IMR-90 (cell line): ENCODE measurements around the gene FDXR. TPM values are rescaled to one million over a fixed set of nuclear protein-coding genes. Genes with fewer than 3 reads are reported as not detected.

Experiments
- ATAC-seq: fragments of 200-7000 bp; cut with Tn5 transposase; 2 replicates; pipeline ENCODE4 v1.9.1; 2020; ENCODE audit warnings: low read depth, mild to moderate bottlenecking, moderate library complexity
- BruUV-seq: library from RNA; stranded (reverse); fragments of 400-500 nt; replicated peaks from 2 replicates; lab custom pipeline; 2021; lab: Mats Ljungman, UMichigan
- CTCF ChIA-PET: fragments of 300-600 bp; formaldehyde crosslinking; extraction: SDS; loops from one replicate; lab custom pipeline; 2021; ENCODE audit warnings: antibody characterized with exemption; lab: Yijun Ruan, JAX
- POLR2A ChIA-PET: fragments of 300-600 bp; sonication (Branson Sonifier 250); formaldehyde crosslinking; loops from one replicate; lab custom pipeline; 2022; ENCODE audit warnings: antibody characterized with exemption; ENCODE audit not compliant: unreplicated experiment; lab: Charles Lee
- DNase-seq: peaks from one replicate; pipeline ENCODE4 v3.0.0; 2013
- H2AFZ ChIP-seq: replicated peaks from 2 replicates; pipeline ENCODE3; 2013; ENCODE audit warnings: low read length, mild to moderate bottlenecking; ENCODE audit not compliant: poor library complexity
- H2AK5ac ChIP-seq: 2 replicates; pipeline ENCODE4 v1.6.1; 2013; ENCODE audit warnings: low read depth, low read length, inconsistent platforms
- H2AK9ac ChIP-seq: replicated peaks from 2 replicates; pipeline ENCODE3; 2013; ENCODE audit warnings: mild to moderate bottlenecking, low read depth, low read length, moderate library complexity; ENCODE audit not compliant: poor library complexity
- H2BK120ac ChIP-seq: 2 replicates; pipeline ENCODE4 v1.6.1; 2013; ENCODE audit warnings: low read depth, low read length, inconsistent platforms
- H2BK15ac ChIP-seq: 3 replicates; pipeline ENCODE4 v1.6.1; 2013; ENCODE audit warnings: low read depth, low read length, inconsistent platforms
- H2BK20ac ChIP-seq: 2 replicates; pipeline ENCODE4 v1.6.1; 2013; ENCODE audit warnings: low read depth, mild to moderate bottlenecking, inconsistent platforms, low read length, moderate library complexity
- H2BK5ac ChIP-seq: 2 replicates; pipeline ENCODE4 v1.6.1; 2013; ENCODE audit warnings: mild to moderate bottlenecking, low read depth, low read length, inconsistent platforms; ENCODE audit not compliant: poor library complexity, severe bottlenecking
- H3K14ac ChIP-seq: replicated peaks from 2 replicates; pipeline ENCODE4 v1.6.1; 2013; ENCODE audit warnings: low read depth, low read length, inconsistent platforms
- H3K18ac ChIP-seq: 2 replicates; pipeline ENCODE4 v1.6.1; 2013; ENCODE audit warnings: low read depth, low read length, control low read depth
- H3K23ac ChIP-seq: 2 replicates; pipeline ENCODE4 v1.6.1; 2013; ENCODE audit warnings: low read depth, low read length, inconsistent platforms
- H3K27ac ChIP-seq: 2 replicates; pipeline ENCODE4 v1.5.1; 2013; ENCODE audit warnings: mild to moderate bottlenecking, control low read depth, low read length; ENCODE audit not compliant: insufficient read depth
- H3K27me3 ChIP-seq: 2 replicates; pipeline ENCODE4 v1.6.1; 2013; ENCODE audit warnings: low read length; ENCODE audit not compliant: control insufficient read depth, insufficient read depth
- H3K36me3 ChIP-seq: 2 replicates; pipeline ENCODE4 v1.6.1; 2013; ENCODE audit warnings: low read length, mixed read lengths; ENCODE audit not compliant: control insufficient read depth, insufficient read depth
- H3K4ac ChIP-seq: 2 replicates; pipeline ENCODE4 v1.6.1; 2013; ENCODE audit warnings: low read depth, low read length, inconsistent platforms
- H3K4me1 ChIP-seq: 2 replicates; pipeline ENCODE4 v1.6.1; 2013; ENCODE audit warnings: low read length, mixed read lengths; ENCODE audit not compliant: control insufficient read depth, insufficient read depth
- H3K4me2 ChIP-seq: 2 replicates; pipeline ENCODE4 v1.6.1; 2013; ENCODE audit warnings: low read depth, mild to moderate bottlenecking, control low read depth, low read length, moderate library complexity
- H3K4me3 ChIP-seq: 2 replicates; pipeline ENCODE4 v1.5.1; 2013; ENCODE audit warnings: low read depth, mild to moderate bottlenecking, control low read depth, low read length, moderate library complexity; ENCODE audit not compliant: insufficient read depth
- H3K56ac ChIP-seq: 2 replicates; pipeline ENCODE4 v1.6.1; 2013; ENCODE audit warnings: low read length, inconsistent platforms; ENCODE audit not compliant: insufficient read depth; ENCODE audit errors: extremely low read depth
- H3K79me1 ChIP-seq, 2 experiments: 2 replicates each; pipeline ENCODE4 v1.6.1; 2013; ENCODE audit warnings: low read length in 2 of 2, inconsistent platforms in 1 of 2, low read depth in 1 of 2
- H3K9ac ChIP-seq: 2 replicates; pipeline ENCODE4 v1.6.1; 2013; ENCODE audit warnings: low read depth, low read length, control low read depth
- H3K9me1 ChIP-seq: 2 replicates; pipeline ENCODE4 v1.6.1; 2013; ENCODE audit warnings: low read length, inconsistent platforms; ENCODE audit not compliant: insufficient read depth
- H3K9me3 ChIP-seq: 2 replicates; pipeline ENCODE4 v1.6.1; 2013; ENCODE audit warnings: low read length; ENCODE audit not compliant: control insufficient read depth, insufficient read depth
- H4K20me1 ChIP-seq: 2 replicates; pipeline ENCODE4 v1.6.1; 2013; ENCODE audit warnings: low read length, inconsistent platforms; ENCODE audit not compliant: insufficient read depth
- H4K5ac ChIP-seq: 2 replicates; pipeline ENCODE4 v1.6.1; 2013; ENCODE audit warnings: mild to moderate bottlenecking, low read depth, low read length, control low read depth
- H4K8ac ChIP-seq, 2 experiments: 2 replicates each; pipeline ENCODE4 v1.6.1; 2013; ENCODE audit warnings: low read depth in 2 of 2, low read length in 2 of 2, control low read depth in 1 of 2, inconsistent platforms in 1 of 2
- H4K91ac ChIP-seq: 2 replicates; pipeline ENCODE4 v1.6.1; 2013; ENCODE audit warnings: low read depth, low read length, inconsistent platforms; ENCODE audit not compliant: insufficient read depth
- MXI1 ChIP-seq: IDR thresholded peaks from 2 replicates; pipeline ENCODE4 v1.6.1; 2012; ENCODE audit warnings: low read depth, mild to moderate bottlenecking, low read length, moderate library complexity, borderline replicate concordance
- NFE2L2 ChIP-seq: fragments of 150-350 bp; IDR thresholded peaks from 2 replicates; pipeline ENCODE4 v1.6.1; 2016; ENCODE audit warnings: low read depth, mild to moderate bottlenecking, low read length
- POLR2A ChIP-seq: IDR thresholded peaks from 2 replicates; pipeline ENCODE4 v1.6.1; 2012; ENCODE audit warnings: mild to moderate bottlenecking, low read depth, low read length
- RAD21 ChIP-seq: IDR thresholded peaks from 2 replicates; pipeline ENCODE4 v1.6.1; 2012; ENCODE audit warnings: low read length, improper control_type of control experiment
- RCOR1 ChIP-seq: IDR thresholded peaks from 2 replicates; pipeline ENCODE4 v1.6.1; 2012; ENCODE audit warnings: mild to moderate bottlenecking, low read length, improper control_type of control experiment; ENCODE audit not compliant: insufficient replicate concordance
- RFX5 ChIP-seq: IDR thresholded peaks from 2 replicates; pipeline ENCODE4 v1.8.0; 2012; ENCODE audit warnings: low read depth, mild to moderate bottlenecking, low read length, moderate library complexity
- SMC3 ChIP-seq: fragments of 150-350 bp; IDR thresholded peaks from 2 replicates; pipeline ENCODE4 v1.6.1; 2016; ENCODE audit warnings: low read depth, mild to moderate bottlenecking, antibody characterized with exemption, low read length, moderate library complexity
- WGBS, 2 experiments: methylation state at CpG; one replicate each; pipeline versions ENCODE4 v1.1.5 to v1.1.7; 2013; ENCODE audit warnings: missing lambda C conversion rate in 2 of 2; ENCODE audit not compliant: insufficient read length in 1 of 2; ENCODE audit errors: extremely low coverage in 2 of 2; 5-methylcytosine and 5-hydroxymethylcytosine counted together
- dilution Hi-C: fragments of 300-500 bp; cut with HindIII; formaldehyde crosslinking; loops from one replicate; pipeline ENCODE4 v1.14.3; 2018; ENCODE audit warnings: low sequenced_read_pairs; ENCODE audit not compliant: unreplicated experiment
- in situ Hi-C: fragments of 300-500 bp; cut with MboI; formaldehyde crosslinking; loops from 3 replicates; pipeline ENCODE4 v1.14.3; 2019; ENCODE audit warnings: low sequenced_read_pairs, inconsistent platforms, mixed read lengths
- intact Hi-C: fragments of 100-400 bp; cut with micrococcal nuclease; formaldehyde crosslinking; loops from 2 replicates; pipeline ENCODE4 v1.10.0; 2022
- polyA plus RNA-seq, 3 experiments: library from polyadenylated mRNA; depleted of rRNA; stranded (reverse); fragments of >200 nt; gene quantifications; 2 replicates each; pipeline ENCODE4 v1.2.3, GENCODE V29; 2012; ENCODE audit warnings: low replicate concordance in 1 of 3
- total RNA-seq: library from RNA; depleted of rRNA; stranded (reverse); fragments of >200 nt; gene quantifications from 2 replicates; pipeline ENCODE4 v1.2.3, GENCODE V29; 2012

FDXR gene
- total and polyA plus RNA-seq, 2 of the 4 experiments (the other 2 are of a cell fraction), result 12.4 to 18.6 TPM

GRCh38 chr17:74862919-74863318 lies 9.9 kb downstream of the FDXR start:
- H3K27ac ChIP-seq, result no peak overlapping the region
- H3K9me3 ChIP-seq, result no peaks in the 10 kb centered on the region
- H3K4me1 ChIP-seq, result no peaks in the 10 kb centered on the region; the same call in 1 of the 2 replicates
- H3K23ac ChIP-seq, result no peak overlapping the region
- no peaks in the 10 kb centered on the region for H3K9me1 ChIP-seq
- no peak overlapping the region for H3K4ac ChIP-seq
- no peak overlapping the region for H2BK15ac ChIP-seq
- H4K91ac ChIP-seq, result no peak overlapping the region
- ATAC-seq (no peak), DNase-seq (no peak)
- H3K9ac ChIP-seq, result no peak overlapping the region
- H4K20me1 ChIP-seq, result peaks cover 4% of the 10 kb centered on the region; the same call in 1 of the 2 replicates
- intact Hi-C loops (loop anchor here (10.0 kb wide), 1 partner anchor 488 kb away; no protein-coding TSS in a partner anchor), in situ Hi-C loops (loop anchor here (25.0 kb wide), 1 partner anchor 651 kb away; the partner anchor contains the start of genes RPL38 and TTYH2), dilution Hi-C loops (no loop called here)
- H3K18ac ChIP-seq, result no peak overlapping the region
- no peak overlapping the region for H2AK5ac ChIP-seq
- H2AFZ ChIP-seq, result no peak overlapping the region
- H2BK20ac ChIP-seq, result no peak overlapping the region
- H3K14ac ChIP-seq, result no peak overlapping the region
- H3K79me1 ChIP-seq, result no peaks in the 10 kb centered on the region
- peaks cover 39% of the 10 kb centered on the region for H3K27me3 ChIP-seq
- no peak overlapping the region for H3K4me2 ChIP-seq
- no peak overlapping the region for H2AK9ac ChIP-seq
- TF ChIP-seq POLR2A (no peak), NFE2L2 (no peak), SMC3 (no peak), MXI1 (no peak), RAD21 (no peak), RCOR1 (no peak), RFX5 (no peak)
- 100% methylated on average over 1 of the region's 6 CpGs; no CpG with 5 or more reads in 1 of the 2 experiments for WGBS, 2 experiments
- POLR2A ChIA-PET, result no interaction called here
- H4K5ac ChIP-seq, result no peak overlapping the region
- H3K56ac ChIP-seq, result no peak overlapping the region
- CTCF ChIA-PET, result interaction anchor here (0.6 to 1.3 kb wide), 2 partner anchors 10 to 117 kb away, joined by 3 to 5 read pairs; partner anchors contain the start of gene FDXR
- no peak overlapping the region for H2BK120ac ChIP-seq
- no peak overlapping the region for H4K8ac ChIP-seq
- no peak overlapping the region for H3K4me3 ChIP-seq
- H3K36me3 ChIP-seq, result peaks cover 9% of the 10 kb centered on the region; the same call in 1 of the 2 replicates
- no TSS peak for BruUV-seq
- H2BK5ac ChIP-seq, result no peak overlapping the region
